Vagina (tissue), 2 donors: ENCODE results near the gene METTL8.

Source experiments
- CTCF ChIP-seq, 3 experiments: fragments of 450-650 bp in 2 of 3; fragments of 200-600 bp in 1 of 3; sonication (generic) in 1 of 3; IDR thresholded peaks; one replicate each; pipeline ENCODE4 v1.5.1; 2017 to 2019; ENCODE audit warnings: antibody characterized with exemption in 3 of 3, mild to moderate bottlenecking in 2 of 3, moderate library complexity in 2 of 3
- POLR2A ChIP-seq, 2 donors: fragments of 450-650 bp; IDR thresholded peaks; one replicate each; pipeline ENCODE4 v1.6.1; 2017; ENCODE audit warnings: antibody characterized with exemption in 2 of 2, mild to moderate bottlenecking in 2 of 2, moderate library complexity in 2 of 2
- POLR2AphosphoS5 ChIP-seq, 2 donors: sonication (generic); formaldehyde crosslinking; IDR thresholded peaks; one replicate each; pipeline ENCODE4 v1.9.0; 2017; ENCODE audit warnings: antibody characterized with exemption in 2 of 2, mild to moderate bottlenecking in 2 of 2, low read depth in 1 of 2; ENCODE audit not compliant: insufficient read depth in 1 of 2

DNA sequence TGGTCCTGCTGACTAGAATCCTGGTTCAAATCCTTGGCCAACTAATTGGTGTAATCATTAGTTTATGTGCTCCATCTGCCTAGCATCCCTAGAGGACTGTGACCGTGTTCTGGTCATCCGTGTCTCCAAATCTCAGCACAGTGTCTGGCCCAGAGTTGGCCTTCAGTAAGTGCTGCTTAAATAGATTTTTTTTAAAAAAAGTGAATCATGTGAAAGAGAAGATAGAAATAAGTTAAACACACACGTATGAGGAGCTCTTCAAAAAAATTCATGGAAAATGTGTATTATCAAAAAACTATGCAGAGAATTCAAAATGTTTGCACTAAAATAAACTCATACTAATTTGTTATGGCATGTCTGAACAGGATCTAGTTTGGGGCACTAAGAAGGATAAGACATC lies 143.8 kb downstream of the METTL8 start:
- TF ChIP-seq CTCF (IDR thresholded peaks at IDR 0.05), result no peak
- TF ChIP-seq POLR2AphosphoS5 (IDR thresholded peaks at IDR 0.05; ENCODE audit: insufficient read depth in 1 of 2, low read depth in 1 of 2), result no peak
- no peak for TF ChIP-seq POLR2A (IDR thresholded peaks at IDR 0.05)
